Progenitor cell of endocrine pancreas (in vitro differentiated cells): ENCODE measurements around the gene JAM2. TPM values are rescaled to one million over a fixed set of nuclear protein-coding genes. Genes with fewer than 3 reads are reported as not detected.

ENCODE experiments used
- DNase-seq: peaks from one replicate; pipeline ENCODE4 v3.0.0; 2021; ENCODE audit warnings: low spot score; ENCODE audit not compliant: unreplicated experiment
- H3K27ac Mint-ChIP-seq: 2 replicates; pipeline ENCODE4 v1.8.0; 2021; ENCODE audit warnings: mild to moderate bottlenecking, moderate library complexity, mixed read lengths
- H3K27me3 Mint-ChIP-seq: 2 replicates; pipeline ENCODE4 v1.8.0; 2021; ENCODE audit warnings: mixed read lengths
- H3K36me3 Mint-ChIP-seq: 2 replicates; pipeline ENCODE4 v1.8.0; 2022; ENCODE audit warnings: mixed read lengths; ENCODE audit not compliant: insufficient read depth
- H3K4me1 Mint-ChIP-seq: 2 replicates; pipeline ENCODE4 v1.8.0; 2021; ENCODE audit warnings: low read depth, mixed read lengths
- H3K4me3 Mint-ChIP-seq: 2 replicates; pipeline ENCODE4 v1.8.0; 2021; ENCODE audit warnings: low read depth, mild to moderate bottlenecking, moderate library complexity, mixed read lengths
- H3K9me3 Mint-ChIP-seq: 2 replicates; pipeline ENCODE4 v1.8.0; 2021; ENCODE audit warnings: low read depth, mixed read lengths
- CTCF ChIP-seq: fragments of 200-600 bp; sonication (generic); IDR thresholded peaks from one replicate; pipeline ENCODE4 v1.5.0; 2021; ENCODE audit warnings: antibody characterized with exemption, mild to moderate bottlenecking; ENCODE audit not compliant: unreplicated experiment
- total RNA-seq: library from RNA; stranded (reverse); gene quantifications from 2 replicates; pipeline ENCODE4 v1.2.1, GENCODE V29; 2021

Gene JAM2
- total RNA-seq, 1 donor from 2014 or later: 2.4 TPM

- Mint-ChIP-seq H3K9me3 (no peaks in the 10 kb centered on the region), H3K4me3 (no peak overlapping the region), H3K27ac (no peak overlapping the region), H3K36me3 (no peaks in the 10 kb centered on the region), H3K27me3 (peaks cover 1% of the 10 kb centered on the region), H3K4me1 (no peaks in the 10 kb centered on the region)
- no peak for TF ChIP-seq CTCF
- DNase-seq: no peak
Measured at GRCh38 chr21:25647647-25648046, 8.6 kb downstream of the JAM2 start.

DNA sequence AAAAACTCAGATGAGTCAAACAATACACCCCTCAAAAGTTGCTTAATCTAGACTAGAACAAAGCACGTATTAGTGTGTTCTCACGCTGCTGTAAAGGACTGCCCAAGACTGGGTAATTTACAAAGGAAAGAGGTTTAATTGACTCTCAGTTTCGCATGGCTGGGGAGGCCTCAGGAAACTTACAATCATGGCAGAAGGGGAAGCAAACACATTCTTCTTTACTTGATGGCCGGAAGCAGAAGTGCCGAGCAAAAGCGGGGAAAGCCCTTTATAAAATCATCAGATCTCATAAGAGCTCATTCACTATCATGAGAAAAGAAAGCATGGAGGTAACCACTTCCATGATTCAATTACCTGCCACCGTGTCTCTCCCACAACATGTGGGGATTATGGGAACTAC, 10.1 kb downstream of the JAM2 start:
- Mint-ChIP-seq H3K4me3 (no peak overlapping the region), H3K27me3 (no peaks in the 10 kb centered on the region), H3K4me1 (no peaks in the 10 kb centered on the region), H3K27ac (no peak overlapping the region), H3K36me3 (no peaks in the 10 kb centered on the region), H3K9me3 (no peaks in the 10 kb centered on the region)
- no peak for DNase-seq
- TF ChIP-seq CTCF: no peak

DNA sequence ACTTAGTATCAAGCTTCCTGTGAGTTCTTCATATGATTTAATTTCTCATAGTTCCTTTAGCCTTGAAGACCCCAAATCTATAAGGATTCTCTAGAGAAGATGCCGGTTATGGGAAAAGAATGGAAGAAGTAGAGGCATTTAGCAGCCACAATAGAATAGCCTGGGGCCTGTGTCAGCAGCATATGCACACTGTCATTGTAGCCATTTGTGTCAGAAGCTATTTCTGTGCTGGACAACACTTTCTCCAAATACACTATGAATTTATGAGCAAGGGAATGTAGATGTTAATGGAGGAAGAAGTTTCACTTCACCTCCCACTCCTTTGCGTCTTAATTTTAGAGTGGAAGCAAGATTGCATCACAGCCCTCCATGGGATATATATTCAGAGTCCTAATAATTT, 17.4 kb downstream of the JAM2 start:
- no peak overlapping the region for H3K27ac Mint-ChIP-seq
- H3K4me3 Mint-ChIP-seq: no peak overlapping the region
- TF ChIP-seq CTCF: no peak
- DNase-seq: no peak
- no peaks in the 10 kb centered on the region for H3K27me3 Mint-ChIP-seq
- no peaks in the 10 kb centered on the region for H3K4me1 Mint-ChIP-seq
- no peaks in the 10 kb centered on the region for H3K36me3 Mint-ChIP-seq
- H3K9me3 Mint-ChIP-seq: peaks cover 4% of the 10 kb centered on the region

GRCh38 chr21:25657140-25657539, 18.1 kb downstream of the JAM2 start:
- no peak for DNase-seq
- Mint-ChIP-seq H3K36me3 (no peaks in the 10 kb centered on the region), H3K9me3 (peaks cover 4% of the 10 kb centered on the region), H3K4me3 (no peak overlapping the region), H3K4me1 (no peaks in the 10 kb centered on the region), H3K27ac (no peak overlapping the region), H3K27me3 (no peaks in the 10 kb centered on the region)
- no peak for TF ChIP-seq CTCF

DNA sequence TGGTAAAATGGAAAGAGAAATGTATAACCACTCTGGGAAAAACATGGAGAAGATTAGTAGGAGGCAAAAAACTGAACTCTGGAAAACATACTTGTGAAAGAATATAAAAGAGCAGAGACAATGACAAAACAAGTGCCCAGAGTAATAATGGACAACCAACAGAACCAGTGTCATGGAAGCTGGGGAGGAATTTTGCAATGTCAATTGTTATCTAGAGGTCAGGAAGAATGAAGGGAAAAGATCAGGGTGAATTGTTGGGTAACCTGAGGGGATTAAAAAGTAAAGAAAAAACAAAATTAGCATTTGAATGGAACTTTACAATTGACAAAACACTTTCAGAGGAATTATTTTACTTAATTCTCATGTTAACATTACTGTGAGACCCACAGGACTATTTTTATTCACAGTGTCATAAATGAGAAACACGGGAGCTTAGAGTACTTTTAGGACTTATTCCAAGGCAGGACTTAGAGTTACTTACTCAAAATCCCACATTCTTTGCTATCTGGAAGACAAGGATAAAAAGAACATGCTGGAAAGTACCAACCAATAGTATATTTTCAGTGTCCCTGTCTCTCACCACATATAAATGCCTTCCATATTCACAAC, 19.5 kb downstream of the JAM2 start:
- Mint-ChIP-seq H3K27me3 (no peaks in the 10 kb centered on the region), H3K9me3 (peaks cover 4% of the 10 kb centered on the region), H3K36me3 (no peaks in the 10 kb centered on the region), H3K27ac (no peak overlapping the region), H3K4me1 (no peaks in the 10 kb centered on the region), H3K4me3 (no peak overlapping the region)
- TF ChIP-seq CTCF: no peak
- DNase-seq: no peak
